ENCODE measurements around the gene NT5M. TPM values are rescaled to one million over a fixed set of nuclear protein-coding genes. Genes with fewer than 3 reads are reported as not detected.
"Not testable (repeated sequence)": the region's sequence is repeated elsewhere in the genome, so short reads cannot be mapped to it uniquely, and the experiment has no call there.

Gene NT5M
- total RNA-seq, 1 experiment from 2014 or later: 2.1 TPM

DNA sequence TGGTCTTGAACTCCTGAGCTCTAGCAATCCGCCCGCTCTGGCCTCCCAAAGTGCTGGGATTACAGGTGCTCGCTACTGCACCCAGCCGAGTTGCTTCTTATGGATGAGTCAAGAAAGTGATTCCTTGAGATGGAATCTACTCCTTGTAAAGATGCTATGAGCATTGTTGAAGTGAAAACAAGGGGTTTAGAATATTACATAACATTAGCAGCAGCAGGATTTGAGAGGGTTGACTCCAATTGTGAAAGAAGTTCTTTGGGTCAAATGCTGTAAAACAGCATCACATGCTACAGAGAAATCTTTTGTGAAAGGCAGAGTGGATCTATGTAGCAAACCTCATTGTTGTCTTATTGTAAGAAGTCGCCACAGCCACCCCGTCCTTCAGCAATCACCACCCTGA, 72.7 kb downstream of the NT5M start:
- DNase-seq (ENCODE audit: low spot score): no peak

DNA sequence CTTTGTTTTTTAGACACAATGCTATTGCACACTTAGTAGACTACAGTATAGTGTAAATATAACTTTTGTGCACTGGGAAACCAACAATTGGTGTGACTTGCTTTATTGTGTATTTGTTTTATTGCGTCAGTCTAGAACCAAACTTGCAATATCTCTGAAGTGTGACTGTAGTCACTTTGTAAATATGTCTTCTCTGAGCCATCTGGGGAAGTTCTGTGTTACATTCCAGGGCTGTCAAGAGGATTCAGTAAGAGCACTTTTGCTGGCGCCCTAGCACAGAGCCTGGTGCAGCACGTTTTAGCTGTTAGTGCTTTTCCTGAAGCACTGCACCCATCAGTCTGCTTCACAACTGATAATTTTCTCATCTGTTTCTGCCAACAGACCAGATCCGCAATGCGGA, 73.2 kb downstream of the NT5M start:
- no peak for DNase-seq (ENCODE audit: low spot score)

DNA sequence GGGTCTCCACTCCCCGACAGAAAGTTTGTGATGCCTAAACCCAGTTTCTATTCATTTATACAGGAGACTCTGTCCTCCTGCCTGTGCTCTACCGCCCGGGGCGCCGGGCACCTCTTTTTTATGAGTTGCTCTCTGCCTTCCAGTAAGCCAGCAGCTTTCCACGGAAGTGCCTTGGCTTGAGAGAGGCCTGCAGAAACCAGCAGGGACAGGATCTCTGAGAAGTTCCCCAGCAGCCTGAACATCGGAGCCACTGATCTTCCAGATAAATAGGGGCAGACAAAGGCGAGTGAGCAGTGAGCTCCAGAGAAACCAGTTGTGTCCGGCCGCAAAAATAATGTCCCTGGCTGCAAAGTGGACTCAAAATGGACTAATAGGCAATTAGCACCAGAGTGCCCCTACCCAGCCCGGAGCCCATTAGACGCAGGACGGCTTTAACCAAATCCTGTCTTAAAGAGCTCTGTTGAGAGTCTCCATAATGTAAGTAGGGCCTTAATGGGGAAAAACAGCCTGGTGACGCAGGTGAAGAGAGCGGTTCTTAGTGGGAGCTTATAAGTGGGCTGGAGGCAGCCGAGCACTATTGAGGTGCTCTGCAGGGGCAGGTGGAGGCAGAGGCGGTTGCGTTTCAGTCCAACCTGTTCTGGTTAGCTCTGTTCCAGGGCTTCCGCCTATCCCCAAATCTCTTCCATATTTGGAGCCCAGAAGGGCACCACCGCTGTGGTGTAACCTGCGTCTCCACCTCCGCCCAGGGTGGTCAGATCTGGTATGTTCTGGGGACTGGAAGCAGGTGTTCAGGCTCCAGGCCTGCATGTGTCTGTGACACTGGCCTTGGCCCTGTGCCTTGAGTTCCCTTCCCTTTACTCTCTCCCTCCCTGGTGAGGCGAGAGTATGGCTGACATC, 74.1 kb downstream of the NT5M start:
- no peak for DNase-seq (ENCODE audit: low spot score)

DNA sequence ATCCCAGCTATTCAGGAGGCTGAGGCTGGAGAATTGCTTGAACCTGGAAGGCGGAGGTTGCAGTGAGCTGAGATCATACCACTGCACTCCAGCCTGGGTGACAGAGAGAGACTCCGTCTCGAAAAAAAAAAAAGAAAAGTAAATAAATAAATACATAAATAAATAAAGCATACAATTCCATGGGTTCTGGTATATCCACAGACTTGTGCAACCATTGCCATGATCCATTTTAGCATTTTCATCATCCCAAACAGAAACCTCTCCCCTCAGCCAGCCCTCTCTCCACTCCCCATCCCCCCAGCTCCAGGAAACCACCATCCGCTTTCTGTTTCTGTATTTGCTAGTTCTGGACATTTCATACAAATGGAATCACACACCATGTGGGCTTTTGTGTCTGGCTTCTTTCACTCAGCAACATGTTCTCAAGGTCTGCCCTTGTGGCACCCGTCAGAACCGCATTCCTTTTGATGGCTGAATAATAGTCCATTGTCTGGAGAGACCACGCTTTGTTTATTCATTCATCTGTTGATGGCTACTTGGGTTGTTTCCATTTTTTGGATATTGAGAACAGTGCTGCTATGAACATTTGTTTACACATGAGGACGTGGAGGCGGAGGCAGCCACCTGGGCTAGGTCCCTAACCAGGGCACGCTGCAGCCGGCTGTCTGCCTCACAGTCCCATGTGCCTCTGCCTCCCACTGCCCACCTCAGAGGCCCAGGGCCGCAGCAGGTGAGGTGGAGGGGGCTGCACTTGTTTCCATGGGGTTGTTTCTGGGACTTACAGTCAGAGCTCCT, 76.2 kb downstream of the NT5M start:
- peak; percentile 24 for DNase-seq (ENCODE audit: low spot score)

DNA sequence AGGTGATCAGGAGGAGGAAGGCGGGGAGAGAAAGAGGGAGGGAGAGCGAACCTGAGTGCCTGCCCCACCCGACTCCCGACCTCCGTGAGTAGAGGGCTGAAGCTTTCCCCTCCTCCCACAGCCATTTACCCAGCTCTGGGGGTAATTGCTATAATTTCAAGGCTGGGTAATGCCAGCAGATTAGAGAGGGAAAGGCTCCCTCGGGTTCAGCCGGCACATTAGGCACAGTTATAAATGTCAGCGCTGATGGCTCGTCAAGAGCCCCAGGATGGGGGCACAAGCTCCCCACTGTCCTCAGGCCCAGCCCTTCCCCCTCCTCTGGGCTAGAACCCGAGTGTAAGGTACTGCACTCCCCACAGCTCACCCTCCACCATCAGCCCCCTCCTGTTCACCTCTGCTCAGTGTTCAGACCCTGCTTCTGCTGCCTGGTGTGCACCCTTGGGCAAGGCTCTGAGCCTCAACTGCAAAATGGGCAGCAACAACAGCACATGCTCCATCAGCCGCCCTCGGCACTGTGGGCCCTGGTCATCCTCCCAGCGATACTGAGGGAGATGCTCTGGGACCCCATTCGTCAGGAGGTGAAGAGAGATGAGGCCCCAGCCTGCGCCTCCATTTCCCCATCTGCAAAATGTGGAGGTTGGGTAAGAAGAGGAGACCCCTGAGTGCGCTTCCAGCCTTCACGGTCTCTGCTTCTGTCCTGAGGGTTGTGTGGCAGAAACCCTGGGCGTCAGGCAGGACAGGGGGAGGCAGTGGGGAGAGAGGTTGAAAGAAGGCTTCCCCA, 77.2 kb downstream of the NT5M start:
- no peak for DNase-seq (ENCODE audit: low spot score)

DNA sequence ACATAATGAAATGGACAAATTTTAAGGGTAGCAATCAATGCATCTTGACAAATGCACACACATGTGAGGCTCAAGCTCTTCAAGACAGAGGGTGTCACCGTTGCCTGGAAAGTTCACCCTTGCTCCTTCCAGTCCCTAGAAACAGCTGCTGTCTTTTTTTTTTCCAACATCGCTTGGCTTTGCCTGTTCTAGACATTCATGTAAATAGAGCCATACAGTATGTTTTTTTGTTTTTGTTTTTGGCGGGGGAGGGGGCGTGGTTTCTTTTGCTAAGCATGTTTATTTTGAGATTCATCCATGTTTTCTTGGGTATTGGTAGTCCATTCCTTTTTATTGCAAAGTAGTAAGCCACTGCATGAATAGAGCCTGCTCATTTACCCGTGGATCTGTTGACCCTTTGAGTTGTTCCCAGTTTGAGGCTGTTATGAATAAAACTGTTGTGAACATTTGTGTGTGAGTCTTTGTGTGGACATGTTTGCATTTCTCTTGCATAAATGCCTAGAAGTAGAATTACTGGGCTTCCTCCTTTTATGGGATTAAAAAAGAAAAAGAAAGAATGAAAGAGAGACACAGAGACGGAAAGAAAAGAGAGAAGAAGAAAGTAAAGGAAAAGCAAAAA, 78.4 kb downstream of the NT5M start:
- no peak for DNase-seq (ENCODE audit: low spot score)

DNA sequence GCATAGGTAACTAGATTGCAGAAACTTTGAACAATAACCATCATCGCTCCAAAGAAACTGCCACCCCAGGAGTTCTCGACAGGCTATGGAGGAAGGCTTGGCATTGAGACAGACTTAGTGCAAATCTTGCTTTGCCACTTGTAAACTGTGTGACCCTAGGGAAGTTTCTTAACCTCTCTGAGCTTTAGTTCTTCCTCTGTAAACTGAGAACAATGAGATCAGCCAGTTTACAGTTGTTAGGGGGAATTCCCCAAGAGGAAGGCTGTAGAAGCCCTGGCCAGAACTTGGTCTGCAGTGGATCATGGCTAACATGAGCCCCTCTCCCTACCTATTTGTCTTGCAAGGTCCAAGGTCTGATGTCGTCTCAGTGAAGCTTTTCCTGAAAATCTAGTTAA, 78.9 kb downstream of the NT5M start:
- DNase-seq (ENCODE audit: low spot score): no peak

DNA sequence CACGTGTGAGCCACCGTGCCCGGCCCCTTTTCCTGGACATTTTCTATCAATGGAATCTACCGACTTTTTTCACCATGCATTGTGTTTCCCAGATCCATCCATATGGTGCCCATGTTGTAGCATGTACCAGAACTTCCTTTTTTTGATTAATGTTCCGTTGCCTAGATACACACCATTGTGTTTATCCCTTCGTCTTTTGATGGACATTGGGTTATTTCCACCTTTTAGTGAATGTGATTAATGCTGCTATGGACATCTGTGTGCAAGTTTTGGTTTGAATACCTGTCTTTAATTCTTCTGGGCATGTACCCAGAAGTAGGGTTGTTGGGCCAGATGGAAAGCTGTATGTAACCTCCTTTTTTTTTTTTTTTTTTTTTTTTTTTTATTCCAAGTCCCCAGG, 79.8 kb downstream of the NT5M start:
- no peak for DNase-seq (ENCODE audit: low spot score)

DNA sequence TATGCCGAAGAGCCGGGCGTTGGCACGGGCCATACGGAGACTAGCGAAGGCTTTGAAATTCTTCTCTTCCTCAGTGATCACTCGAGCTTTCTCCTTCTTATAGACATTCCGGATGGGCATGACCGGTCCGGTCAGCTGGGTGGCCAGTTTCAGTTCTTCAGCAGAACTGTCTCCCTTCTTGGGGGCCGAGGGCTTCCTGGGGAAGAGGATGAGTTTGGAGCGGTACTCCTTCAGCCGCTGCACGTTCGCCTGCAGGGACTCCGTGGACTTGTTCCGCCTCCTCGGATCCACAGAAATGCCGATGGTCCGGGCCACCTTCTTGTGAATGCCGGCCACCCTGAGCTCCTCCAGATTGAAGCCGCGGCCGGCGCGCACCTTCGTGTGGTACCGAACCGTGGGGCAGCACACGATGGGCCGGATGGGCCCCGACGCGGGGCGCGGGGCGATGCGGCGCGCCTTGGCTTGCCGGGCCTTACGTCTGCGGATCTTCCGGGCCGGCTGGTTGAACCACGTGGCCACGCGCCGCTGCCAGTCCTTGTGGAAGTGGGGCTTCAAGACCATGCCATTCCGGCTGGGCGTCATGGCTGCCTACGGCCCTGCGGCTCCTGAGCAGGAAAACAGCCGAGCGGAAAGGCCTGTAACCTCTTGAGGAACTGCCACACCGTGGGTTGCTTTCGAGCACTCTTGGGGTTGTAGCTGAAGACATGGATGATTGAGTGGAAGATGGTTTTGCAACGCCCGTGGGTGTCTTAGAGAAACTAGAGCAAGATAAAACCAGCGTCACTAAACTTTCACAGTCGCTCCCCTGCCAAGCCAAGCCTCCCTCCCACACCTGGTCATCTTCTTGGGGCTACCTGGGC, 80.5 kb downstream of the NT5M start:
- DNase-seq (ENCODE audit: low spot score): not testable (repeated sequence)

DNA sequence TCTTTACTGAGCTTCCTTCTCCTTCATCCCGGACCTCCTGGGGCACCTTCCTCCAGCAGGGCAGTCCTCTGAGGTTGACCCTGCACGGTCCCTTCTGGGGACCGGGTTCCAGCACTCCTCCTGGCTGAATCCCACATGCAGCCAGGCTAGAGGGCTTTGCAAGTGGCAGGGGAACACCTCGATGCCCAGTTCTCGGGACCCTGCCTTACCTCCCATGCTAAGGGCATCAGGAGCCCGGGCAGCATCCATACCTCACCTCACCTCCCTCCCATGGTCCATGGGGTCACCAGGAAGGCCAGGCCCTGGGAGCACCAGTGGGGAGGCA, 81.1 kb downstream of the NT5M start:
- DNase-seq (ENCODE audit: low spot score): no peak

DNA sequence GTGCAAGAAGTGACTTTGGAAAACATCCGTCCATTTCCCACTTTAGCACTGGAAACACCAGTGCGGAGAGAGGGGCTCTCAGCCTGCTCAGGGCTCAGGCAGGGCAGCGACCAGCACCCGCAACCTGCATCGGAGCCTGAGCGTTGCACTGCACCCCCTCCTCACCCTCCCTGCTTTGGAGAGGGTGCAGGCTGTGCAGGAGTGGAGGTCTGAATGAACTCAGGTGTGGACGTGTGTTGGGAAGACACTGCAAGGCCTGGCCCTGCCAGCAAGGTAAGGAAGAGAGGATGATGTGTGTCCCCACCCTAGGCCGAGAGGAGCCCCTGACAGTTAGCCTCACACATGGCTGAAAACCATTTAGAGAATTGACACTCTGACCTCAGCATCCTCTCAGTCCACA, 81.8 kb downstream of the NT5M start:
- no peak for DNase-seq (ENCODE audit: low spot score)

DNA sequence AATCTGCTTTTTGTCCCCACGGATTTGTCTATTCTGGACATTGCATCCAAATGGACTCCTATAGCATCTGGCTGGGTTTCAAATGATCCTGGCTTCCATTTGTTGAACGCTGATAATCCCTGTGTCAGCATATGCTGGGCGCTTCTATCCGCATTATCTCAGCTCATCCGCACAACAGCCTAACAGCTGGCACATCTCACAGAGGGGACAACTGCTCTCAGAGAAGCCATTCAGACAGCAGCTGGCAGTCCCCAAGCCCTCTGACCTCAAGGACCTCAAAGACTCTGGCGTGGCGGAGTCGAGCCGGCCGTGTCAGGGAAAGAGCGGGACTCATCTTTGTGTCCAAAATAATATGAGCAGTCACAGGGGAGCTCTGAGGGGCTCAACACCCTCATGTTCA, 82.3 kb downstream of the NT5M start:
- no peak for DNase-seq (ENCODE audit: low spot score)

DNA sequence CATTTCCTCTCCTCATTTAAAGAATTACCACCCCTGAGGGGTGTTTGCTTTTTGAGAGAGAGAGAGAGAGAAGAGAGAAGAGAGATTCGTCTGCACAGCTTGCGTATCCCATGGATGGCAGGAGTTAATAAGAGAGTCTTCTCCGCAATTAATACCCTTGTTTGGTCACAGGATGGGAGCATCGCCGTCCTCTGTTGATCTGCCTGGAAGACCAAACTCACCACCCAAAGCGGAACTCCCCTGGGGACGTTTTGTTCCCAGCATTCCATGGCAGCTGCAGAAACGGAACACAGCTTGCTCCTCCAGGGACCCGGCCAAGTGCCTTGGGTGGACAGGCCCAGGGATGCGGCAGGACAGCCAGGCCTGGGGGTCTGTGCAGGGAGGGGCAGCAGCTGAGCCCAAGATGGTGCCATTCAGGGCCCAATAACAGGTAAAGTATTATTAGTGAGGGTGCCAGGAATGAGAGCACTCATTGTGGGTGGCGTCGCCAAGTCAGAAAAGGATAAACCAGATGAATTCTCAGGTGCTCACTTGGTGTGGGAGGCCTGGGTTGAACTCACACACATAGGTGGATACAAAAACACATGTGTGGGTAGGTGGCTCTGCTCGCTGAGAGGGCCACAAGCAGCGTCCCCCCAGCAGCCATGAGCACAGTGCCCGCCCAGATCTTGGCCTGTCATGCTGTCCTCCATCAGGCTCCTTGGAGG, 83.1 kb downstream of the NT5M start:
- DNase-seq (ENCODE audit: low spot score): no peak

DNA sequence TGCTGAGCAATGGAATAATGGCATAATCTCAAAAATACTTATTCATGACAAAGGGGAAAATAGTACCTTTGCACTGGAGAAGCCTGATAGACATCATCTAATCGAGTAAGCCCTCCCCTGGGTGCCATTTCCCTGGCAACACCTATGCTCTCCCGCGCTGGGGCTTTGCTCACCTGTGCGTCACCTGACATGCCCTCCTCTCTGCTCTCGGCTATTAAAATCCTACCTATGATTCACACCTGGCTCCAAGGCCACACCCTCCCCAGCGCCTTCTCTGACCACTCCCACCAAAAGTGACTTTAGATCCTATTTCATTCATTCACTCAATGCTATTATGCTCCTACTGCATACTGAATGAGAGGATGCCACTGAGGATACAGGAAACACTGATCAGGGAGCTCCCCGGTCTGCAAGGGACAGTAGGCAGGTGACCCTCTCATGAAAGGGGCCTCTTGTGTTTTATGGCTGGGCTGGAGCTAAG, 83.9 kb downstream of the NT5M start:
- DNase-seq (ENCODE audit: low spot score): no peak

DNA sequence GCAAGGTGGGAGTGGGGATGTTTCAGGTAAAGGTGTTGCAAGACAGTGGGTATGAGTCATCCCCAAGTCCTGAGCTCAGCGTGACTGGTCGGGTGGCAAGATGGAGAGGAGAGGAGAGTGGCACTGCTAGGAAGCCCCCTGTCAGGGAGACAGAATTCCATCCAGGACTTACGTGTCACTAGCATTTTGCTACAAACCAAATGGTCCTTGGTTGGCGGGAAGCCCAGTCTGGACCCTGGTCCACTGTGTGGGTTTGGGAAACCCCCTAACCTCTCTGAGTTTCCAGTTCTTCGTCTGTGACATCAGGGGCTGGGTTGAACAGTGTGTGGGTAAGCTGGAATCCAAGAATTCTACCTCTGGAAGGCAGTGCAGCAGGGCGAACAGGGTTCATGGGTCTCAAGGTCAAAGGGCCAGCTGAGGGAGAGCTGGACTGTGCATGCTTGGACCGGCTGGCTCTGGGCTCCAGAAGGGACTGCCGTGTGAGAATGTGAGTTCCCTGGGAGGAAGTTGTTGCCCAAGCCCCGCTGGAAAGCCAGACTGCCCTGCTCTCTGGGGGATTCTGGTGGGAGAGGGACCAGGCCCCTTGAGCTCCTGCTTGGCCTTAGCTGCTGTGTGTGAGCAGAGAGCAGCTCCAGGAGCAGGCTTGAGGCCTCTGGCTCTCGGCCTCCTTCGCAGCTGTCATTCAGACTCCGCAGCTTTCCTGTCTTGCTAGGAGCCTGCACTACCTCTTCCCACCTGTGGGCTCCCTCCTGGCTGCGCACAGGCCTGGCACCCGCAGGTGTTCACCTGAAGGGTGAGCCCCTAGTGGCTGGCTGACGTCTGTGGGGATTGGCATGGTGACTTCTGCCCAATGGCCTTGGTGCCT, 84.6 kb downstream of the NT5M start:
- DNase-seq (ENCODE audit: low spot score): no peak

DNA sequence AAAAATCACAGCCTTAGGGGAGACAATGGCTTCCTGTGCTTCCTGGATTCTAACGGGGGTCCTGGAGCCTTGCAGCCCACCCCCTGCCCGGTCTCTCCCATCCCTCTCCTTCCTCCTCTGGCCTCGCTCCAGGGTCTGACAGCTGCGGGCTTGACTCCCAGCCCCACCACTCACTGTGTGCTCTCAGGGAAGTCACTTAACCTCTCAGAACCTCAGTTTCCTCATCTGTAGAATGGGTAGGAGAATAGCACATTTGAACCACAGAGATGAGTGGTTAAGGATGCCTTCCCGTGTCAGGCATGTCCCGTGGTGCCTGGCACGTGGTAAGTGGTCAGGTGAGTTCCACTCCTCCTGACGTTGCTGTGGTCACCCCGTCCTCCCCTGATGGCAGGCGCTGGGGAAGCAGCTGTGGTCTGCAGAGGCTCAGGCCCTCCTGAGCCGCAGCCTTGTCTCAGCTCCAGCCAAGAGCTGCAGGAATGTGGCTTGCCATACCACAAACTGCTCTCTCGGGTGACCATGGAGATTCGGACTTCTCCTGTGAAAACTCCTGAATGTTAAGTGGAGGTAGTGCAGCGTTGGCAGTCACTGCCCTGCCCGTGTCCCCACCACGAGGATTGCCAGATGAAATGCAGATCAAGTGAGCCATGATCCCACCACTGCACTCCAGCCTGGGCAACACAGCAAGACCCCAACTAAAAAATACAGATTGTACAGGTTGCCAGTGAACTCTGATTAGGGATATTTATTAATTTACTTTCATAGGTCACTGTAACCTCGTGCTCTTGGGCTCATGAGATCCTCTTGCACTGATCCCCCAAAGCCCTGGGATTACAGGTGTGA, 85.7 kb downstream of the NT5M start:
- DNase-seq (ENCODE audit: low spot score): peak; percentile 24

DNA sequence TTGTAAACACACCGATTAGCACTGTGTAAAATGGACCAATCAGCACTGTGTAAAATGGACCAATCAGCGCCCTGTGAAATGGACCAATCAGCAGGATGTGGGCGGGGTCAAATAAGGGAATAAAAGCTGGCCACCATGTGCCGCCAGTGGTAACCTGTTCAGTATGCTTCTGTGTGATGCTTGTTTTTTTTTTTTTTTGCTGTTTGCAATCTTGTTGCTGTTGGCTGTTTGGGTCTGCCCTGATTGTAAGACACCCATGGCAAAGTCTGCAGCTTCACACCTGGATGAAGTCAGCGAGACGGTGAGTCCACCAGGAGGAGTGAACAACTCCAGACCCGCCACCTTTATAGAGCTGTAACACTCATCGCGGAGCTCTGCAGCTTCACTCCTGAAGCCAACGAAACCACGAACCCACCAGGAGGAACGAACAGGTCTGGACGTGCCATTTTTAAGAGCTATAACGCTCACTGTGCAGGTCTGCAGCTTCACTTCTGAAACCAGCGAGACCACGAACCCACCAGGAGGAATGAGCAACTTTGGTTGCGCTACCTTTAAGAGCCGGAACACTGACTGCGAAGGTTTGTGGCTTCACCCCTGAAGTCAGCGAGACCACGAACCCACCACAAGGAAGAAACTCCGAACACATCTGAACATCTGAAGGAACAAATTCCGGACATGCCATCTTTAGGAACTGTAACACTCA, 88.6 kb downstream of the NT5M start:
- no peak for DNase-seq (ENCODE audit: low spot score)

DNA sequence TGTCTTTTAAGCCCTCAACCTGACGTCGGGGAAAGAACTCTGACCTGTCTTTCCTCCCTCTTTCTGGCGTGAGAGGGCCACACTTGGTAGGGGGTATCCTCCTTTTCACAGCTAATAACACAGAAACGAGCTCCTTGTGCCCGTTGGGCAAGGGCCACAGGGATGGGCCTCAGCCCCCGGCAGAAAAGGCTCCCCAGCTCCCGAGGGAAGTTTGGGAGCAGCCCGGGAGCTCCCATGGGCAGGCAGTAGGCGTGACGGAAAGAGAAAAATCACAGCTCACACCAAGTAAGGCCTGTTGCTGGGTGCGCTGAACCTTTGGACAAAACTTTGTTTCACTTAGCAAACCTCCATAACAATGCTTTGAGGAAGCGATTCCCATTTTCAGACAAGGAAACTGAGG, 90.8 kb downstream of the NT5M start:
- no peak for DNase-seq (ENCODE audit: low spot score)

Data from H4 (cell line).